ENCODE measurements around the gene ORC1.

- TF ChIP-seq RFX5 (IDR thresholded peaks at IDR 0.05; ENCODE audit: borderline replicate concordance, low read depth, low read length) (no peak), EZH2 (IDR thresholded peaks at IDR 0.05; ENCODE audit: low read depth, low read length, severe bottlenecking) (no peak), RAD21 (IDR thresholded peaks at IDR 0.05 in 1 of 2, conservative IDR thresholded peaks at IDR 0.05 in 1 of 2; ENCODE audit: low read depth in 2 of 2, low read length in 2 of 2) (no peak), POLR2AphosphoS5 (IDR thresholded peaks at IDR 0.05; ENCODE audit: low read depth, low read length) (no peak), SIN3A (conservative IDR thresholded peaks at IDR 0.05 in 1 of 2, IDR thresholded peaks at IDR 0.05 in 1 of 2; ENCODE audit: low read depth in 1 of 2, low read length in 2 of 2) (no peak), RXRA (IDR thresholded peaks at IDR 0.05; ENCODE audit: insufficient read depth, low read depth, low read length) (no peak), PHF8 (conservative IDR thresholded peaks at IDR 0.05; ENCODE audit: low read depth, low read length) (no peak), GTF2F1 (IDR thresholded peaks at IDR 0.05; ENCODE audit: borderline replicate concordance, low read depth, low read length) (no peak), EP300 (IDR thresholded peaks at IDR 0.05; ENCODE audit: borderline replicate concordance in 1 of 2, low read depth in 2 of 2, low read length in 2 of 2) (no peak)
- TF ChIP-seq, protein P1, sequence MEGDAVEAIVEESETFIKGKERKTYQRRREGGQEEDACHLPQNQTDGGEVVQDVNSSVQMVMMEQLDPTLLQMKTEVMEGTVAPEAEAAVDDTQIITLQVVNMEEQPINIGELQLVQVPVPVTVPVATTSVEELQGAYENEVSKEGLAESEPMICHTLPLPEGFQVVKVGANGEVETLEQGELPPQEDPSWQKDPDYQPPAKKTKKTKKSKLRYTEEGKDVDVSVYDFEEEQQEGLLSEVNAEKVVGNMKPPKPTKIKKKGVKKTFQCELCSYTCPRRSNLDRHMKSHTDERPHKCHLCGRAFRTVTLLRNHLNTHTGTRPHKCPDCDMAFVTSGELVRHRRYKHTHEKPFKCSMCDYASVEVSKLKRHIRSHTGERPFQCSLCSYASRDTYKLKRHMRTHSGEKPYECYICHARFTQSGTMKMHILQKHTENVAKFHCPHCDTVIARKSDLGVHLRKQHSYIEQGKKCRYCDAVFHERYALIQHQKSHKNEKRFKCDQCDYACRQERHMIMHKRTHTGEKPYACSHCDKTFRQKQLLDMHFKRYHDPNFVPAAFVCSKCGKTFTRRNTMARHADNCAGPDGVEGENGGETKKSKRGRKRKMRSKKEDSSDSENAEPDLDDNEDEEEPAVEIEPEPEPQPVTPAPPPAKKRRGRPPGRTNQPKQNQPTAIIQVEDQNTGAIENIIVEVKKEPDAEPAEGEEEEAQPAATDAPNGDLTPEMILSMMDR (IDR thresholded peaks at IDR 0.05; ENCODE audit: control extremely low read depth in 1 of 3, insufficient read depth in 1 of 3, low read depth in 1 of 3, low read length in 3 of 3), result no peak
These were observed 69.2 kb downstream of the ORC1 start for GRCh38 chr1:52334906-52335528.
